Neural progenitor cell (in vitro differentiated cells): ENCODE data around the gene ZNF641.

Experiments
- EZH2 ChIP-seq: fragments of 200-600 bp; sonication (generic); IDR thresholded peaks from 2 replicates; pipeline ENCODE4 v1.6.1; 2017; ENCODE audit warnings: antibody characterized with exemption, mild to moderate bottlenecking, moderate library complexity
- EZH2phosphoT487 ChIP-seq: fragments of 200-600 bp; sonication (generic); IDR thresholded peaks from 2 replicates; pipeline ENCODE4 v1.6.1; 2017; ENCODE audit warnings: antibody characterized with exemption
- TF ChIP-seq, protein P1 (sequence below): fragments of 200-600 bp; sonication (generic); IDR thresholded peaks from 2 replicates; pipeline ENCODE4 v1.5.1; 2017; ENCODE audit warnings: antibody characterized with exemption, mild to moderate bottlenecking

- TF ChIP-seq, protein P1, sequence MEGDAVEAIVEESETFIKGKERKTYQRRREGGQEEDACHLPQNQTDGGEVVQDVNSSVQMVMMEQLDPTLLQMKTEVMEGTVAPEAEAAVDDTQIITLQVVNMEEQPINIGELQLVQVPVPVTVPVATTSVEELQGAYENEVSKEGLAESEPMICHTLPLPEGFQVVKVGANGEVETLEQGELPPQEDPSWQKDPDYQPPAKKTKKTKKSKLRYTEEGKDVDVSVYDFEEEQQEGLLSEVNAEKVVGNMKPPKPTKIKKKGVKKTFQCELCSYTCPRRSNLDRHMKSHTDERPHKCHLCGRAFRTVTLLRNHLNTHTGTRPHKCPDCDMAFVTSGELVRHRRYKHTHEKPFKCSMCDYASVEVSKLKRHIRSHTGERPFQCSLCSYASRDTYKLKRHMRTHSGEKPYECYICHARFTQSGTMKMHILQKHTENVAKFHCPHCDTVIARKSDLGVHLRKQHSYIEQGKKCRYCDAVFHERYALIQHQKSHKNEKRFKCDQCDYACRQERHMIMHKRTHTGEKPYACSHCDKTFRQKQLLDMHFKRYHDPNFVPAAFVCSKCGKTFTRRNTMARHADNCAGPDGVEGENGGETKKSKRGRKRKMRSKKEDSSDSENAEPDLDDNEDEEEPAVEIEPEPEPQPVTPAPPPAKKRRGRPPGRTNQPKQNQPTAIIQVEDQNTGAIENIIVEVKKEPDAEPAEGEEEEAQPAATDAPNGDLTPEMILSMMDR = no peak
- TF ChIP-seq EZH2 = no peak
- TF ChIP-seq EZH2phosphoT487 = no peak
These were observed 1.2 kb downstream of the ZNF641 start for GRCh38 chr12:48349471-48349870.
